GM19240 (cell line): ENCODE results near the gene MEIKIN.
"Not testable (repeated sequence)": the region's sequence is repeated elsewhere in the genome, so short reads cannot be mapped to it uniquely, and the experiment has no call there.

Source experiments
- DNase-seq: peaks from one replicate; pipeline ENCODE4 v3.0.0; 2011; ENCODE audit warnings: low spot score; ENCODE audit not compliant: insufficient read length

Gene MEIKIN

DNA sequence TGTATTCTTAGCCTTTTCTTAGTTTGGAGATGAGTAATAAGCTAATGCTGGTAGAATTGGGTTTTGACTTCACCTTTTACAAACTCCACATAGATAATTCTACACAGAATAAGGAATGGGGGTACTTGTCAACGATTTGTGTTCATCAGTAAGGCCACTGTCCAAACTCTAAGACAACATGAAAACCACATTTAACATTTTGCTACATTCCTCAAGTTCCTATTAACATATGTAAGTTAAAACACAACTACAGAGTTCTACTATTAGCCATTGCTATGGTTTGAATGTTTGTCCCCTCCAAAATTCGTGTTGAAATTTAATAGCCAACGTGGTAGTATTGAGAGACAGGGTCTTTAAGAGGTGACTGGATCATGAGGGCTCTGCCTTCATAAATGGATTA lies 31.9 kb downstream of the MEIKIN start:
- DNase-seq: no peak

DNA sequence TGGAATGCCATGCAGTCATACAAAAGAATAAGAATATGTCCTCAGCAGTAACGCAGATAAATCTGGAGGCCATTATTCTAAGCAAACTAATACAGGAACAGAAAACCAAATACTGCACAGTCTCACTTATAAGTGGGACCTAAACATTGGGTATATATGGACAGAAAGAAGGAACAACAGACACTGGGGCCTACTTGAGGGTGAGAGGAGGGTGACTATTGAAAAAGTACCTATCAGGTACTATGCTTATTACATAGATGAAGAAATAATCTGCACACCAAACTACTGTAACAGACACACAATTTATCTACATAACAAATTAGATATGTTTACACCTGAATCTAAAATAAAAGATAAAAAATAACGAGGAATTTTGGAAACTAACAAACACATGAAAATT lies 38.8 kb downstream of the MEIKIN start:
- DNase-seq: no peak

DNA sequence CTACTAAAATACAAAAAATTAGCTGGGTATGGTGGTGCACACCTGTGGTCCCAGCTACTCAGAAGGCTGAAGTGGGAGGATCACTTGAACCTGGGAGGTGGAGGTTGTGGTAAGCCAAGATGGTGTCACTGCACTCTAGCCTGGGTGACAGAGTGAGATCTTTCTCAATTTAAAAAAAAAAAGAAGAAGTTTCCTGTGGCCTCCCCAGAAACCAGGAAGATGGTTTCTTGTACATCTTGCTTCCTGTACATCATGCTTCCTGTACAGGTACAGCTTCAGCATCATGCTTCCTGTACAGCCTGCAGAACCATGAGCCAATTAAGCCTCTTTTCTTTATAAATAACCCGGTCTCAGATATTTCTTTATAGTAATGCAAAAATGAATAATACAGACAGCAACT lies 43.2 kb downstream of the MEIKIN start:
- not testable (repeated sequence) for DNase-seq

DNA sequence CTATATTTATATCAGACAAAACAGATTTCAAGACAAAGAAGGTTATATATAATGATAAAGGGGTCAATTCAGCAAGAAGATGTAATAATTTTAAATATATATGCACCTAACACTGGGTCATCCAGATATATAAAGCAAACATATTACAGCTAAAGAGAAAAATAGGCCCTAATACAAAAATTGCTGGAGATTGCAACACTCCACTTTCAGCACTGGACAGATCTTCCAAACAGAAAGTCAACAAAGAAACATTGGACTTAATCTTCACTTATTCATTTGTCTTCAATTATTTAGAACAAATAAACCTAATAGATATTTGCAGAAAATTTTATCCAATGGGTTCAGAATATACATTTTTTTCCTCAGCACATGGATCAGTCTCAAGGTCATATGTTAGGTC lies 45.8 kb downstream of the MEIKIN start:
- DNase-seq: no peak

DNA sequence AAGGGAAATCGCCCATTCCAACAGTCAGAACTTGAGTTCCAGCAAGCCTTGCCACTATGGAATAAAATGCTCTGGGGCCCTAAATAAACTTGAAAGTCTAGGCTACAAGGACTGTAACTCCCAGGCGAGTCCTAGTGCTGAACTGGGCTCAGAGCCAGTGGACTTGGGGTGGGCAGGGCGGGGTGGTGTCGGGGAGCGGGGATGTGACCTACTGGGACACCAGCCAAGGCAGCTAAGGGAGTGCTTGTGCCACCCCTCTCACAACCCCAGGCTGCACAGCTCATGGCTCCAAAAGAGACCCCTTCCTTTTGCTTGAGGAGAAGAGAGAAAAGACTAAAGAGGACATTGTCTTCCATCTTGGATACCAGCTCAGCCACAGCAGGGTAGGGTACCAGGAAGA lies 61.5 kb downstream of the MEIKIN start:
- no peak for DNase-seq

DNA sequence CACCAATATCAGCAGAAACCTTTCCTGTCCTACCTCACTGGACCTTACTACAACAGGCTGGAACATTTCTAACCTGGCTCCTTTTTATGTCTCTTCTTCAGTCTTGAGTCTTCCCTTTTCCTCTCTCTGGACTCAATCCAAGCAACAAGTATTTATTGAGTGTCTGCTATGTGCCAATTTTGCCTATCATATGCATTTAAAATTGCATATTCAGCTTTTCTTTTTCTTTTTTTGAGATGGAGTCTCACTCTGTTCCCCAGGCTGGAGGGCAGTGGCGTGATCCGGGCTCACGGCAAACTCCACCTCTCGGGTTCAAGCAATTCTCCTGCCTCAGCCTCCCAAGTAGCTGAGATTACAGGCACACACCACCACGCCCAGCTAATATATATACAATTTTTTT lies 65.8 kb downstream of the MEIKIN start:
- DNase-seq: no peak

DNA sequence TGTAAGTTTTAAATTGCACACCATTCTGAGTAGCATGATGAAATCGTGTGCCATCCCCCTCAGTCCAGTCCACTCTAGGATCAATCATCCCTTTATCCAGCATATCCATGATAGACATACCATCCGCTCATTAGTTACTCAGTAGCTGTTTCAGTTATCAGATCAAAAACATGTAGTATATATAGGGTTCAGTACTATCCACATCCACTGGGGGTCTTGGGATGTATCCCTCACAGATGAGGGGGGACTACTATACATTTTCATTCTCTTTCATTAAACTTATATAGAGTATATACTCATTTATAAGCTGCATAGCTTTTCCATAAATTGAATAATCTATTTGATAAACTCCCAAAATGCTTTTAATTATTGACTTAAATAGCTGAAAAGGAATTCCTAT lies 67.6 kb downstream of the MEIKIN start:
- no peak for DNase-seq

DNA sequence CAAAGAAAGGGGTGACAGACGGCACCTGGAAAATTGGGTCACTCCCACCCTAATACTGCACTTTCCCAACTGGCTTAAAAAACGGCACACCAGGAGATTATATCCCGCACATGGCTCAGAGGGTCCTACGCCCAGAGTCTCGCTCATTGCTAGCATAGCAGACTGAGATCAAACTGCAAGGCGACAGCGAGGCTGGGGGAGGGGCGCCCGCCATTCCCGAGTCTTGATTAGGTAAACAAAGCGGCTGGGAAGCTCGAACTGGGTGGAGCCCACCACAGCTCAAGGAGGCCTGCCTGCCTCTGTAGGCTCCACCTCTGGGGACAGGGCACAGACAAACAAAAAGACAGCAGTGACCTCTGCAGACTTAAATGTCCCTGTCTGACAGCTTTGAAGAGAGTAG lies 74.2 kb downstream of the MEIKIN start:
- not testable (repeated sequence) for DNase-seq

DNA sequence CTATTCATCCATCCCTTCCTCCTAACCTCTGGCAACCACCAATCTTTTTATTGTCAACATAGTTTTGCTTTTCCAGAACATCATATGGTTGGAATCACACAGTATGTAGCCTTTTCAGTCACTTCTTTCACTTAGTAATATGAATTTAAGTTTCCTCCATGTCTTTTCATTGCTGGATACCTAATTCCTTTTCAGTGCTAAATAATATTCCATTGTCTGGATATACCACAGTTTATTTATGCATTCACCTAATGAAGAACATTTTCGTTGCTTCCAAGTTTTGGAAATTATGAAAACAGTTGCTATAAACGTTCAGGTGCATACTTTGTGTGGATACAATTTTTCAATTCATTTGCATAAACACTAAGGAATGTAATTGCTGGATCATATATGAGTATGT lies 77.9 kb downstream of the MEIKIN start:
- no peak for DNase-seq

DNA sequence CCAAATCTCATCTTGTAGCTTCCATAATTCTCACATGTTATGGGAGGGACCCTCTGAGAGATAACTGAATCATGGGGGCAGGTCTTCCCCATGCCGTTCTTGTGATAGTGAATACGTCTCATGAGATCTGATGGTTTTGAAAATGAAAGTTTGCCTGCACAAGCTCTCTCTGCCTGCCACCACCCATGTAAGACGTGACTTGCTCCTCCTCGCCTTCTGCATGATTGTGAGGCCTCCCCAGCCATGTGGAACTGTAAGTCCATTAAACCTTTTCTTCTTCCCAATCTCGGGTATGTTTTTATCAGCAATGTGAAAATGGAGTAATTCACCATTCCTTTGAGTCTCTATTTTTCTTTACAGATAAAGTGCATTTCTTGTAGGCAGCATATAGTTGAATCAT lies 81.8 kb downstream of the MEIKIN start:
- no peak for DNase-seq

DNA sequence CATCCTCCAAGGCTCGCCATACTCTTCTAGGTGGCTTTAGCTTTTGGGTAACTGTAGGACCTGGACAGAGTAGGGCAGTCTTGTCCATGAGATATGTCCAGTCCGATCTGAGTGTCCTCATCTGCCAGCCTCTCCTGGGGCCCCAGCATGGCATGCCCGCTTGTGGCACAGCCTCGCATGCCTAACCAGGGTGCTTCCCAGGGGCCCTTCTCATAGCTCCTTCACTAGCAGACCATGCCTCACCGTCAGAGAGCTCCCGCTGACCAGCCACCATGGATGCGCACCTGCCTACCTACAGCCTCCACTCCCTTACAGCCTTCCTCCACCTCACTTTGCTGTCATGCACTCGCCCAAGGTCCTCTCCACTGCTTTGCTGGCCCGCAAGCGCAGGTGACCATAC lies 88.1 kb downstream of the MEIKIN start:
- DNase-seq: no peak

DNA sequence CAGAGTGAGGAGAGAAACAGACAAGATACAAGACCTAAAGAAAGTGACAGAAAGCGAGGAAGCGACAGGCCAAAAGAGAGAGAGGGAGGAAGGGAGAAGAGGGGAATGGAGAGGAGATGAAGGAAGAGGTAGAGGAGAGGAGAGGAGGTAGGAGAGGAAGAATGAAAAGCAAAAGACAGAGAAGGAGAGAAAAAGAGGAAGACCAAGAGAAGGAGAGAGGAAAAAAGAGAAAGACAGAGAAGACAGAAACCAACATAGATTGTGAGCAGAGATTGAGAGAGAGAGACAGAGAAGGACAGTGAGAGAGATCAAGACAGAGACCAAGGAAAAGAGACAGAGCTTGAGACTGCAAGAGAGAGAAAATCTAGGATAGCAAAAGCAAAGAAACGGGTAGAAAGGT lies 90.0 kb downstream of the MEIKIN start:
- DNase-seq: no peak

DNA sequence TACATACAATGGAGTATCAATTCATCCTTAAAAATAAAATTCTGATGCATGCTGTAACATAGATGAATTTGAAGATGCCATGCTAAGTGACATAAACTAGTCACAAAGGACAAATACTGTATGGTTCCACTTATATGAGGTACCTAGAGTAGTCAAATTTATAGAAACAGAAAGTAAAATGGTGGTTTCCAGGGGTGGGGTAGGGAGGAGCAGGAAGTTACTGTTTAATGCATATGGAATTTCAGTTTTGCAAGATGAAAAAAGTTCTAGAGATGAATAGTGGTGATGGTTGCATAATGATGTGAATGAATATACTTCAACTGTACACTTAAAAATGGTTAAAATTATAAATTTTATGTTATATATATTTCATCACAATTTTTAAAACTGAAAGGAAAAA lies 91.3 kb downstream of the MEIKIN start:
- no peak for DNase-seq

DNA sequence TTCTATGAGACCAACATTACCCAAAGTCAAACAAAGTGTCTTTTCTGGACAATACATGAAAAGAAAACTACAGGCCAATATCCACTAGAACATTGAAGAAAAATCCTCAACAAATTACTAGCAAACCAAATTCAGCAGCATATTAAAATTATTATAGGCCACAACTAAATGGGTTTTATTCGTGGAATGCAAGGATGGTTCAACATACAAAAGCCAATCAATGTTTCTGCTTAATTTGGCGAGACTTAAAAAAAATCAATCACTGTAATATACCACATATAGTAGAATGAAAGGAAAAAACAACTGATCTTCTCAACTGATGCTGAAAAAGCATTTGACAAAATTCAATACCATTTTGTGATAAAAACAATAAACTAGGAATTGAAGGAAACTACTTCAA lies 96.8 kb downstream of the MEIKIN start:
- DNase-seq: no peak

DNA sequence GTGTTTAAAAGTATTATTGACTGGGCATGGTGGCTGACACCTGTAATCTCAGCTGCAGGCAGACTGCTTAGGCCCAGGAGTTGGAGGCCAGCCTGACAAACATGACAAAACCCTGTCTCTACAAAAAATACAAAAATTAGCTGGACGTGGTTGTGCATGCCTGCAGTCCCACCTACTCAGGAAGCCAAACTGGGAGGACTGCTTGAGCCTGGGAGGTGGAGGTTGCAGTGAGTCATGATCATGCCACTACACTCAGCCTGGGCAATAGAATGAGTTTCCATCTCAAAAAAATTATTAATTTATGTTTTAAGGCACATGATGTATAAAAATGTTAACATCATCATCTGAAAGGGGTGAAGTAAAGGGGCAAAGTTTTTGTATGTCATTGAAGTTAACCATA lies 98.9 kb downstream of the MEIKIN start:
- no peak for DNase-seq

DNA sequence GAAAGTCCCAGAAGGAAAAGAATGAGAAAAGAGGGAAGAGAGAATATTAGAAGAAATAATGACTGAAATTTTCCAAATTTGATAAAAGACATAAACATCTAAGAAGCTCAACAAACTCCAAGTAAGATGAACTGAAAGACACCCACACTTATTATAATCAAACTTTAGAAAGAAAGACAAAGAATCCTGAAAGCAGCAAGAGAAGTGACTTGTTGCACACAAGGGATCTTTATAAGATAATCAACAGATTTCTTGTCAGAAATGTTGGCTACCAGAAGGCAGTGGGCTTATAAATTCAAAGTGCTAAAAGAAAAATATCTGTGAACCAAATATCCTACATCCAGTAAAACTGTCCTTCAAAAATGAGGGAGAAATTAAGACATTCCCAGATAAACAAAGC lies 99.6 kb downstream of the MEIKIN start:
- no peak for DNase-seq

DNA sequence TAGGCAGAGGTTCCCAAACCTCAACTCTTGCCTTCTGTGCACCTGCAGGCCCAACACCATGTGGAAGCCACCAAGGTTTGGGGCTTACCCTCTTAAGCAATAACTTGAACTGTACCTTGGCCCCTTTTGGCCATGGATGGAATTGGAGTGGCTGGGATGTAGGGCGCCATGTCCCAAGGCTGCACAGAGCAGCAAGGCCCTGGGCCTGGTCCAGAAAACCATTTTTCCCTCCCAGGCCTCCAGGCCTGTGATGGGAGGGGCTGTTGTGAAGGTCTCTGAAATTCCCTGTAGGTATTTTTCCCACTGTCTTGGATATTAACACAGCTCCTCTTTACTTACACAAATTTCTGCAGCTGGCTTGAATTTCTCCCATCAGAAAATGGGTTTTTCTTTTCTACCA lies 102.5 kb downstream of the MEIKIN start:
- not testable (repeated sequence) for DNase-seq

DNA sequence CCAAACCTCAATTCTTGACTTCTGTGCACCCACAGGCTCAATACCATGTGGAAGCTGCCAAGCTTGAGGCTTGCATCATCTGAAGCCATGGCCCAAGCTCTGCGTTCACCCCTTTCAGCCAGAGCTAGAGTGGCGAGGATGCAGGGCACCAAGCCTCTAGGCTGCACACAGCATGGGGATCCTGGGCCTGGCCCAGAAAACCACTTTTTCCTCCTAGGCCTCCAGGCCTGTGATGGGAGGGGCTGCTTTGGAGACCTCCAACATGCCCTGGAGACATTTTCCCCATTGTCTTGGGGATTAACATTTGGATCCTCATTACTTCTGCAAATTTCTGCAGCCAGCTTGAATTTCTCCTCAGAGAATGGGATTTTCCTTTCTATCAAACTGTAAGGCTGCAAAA lies 112.8 kb downstream of the MEIKIN start:
- not testable (repeated sequence) for DNase-seq

DNA sequence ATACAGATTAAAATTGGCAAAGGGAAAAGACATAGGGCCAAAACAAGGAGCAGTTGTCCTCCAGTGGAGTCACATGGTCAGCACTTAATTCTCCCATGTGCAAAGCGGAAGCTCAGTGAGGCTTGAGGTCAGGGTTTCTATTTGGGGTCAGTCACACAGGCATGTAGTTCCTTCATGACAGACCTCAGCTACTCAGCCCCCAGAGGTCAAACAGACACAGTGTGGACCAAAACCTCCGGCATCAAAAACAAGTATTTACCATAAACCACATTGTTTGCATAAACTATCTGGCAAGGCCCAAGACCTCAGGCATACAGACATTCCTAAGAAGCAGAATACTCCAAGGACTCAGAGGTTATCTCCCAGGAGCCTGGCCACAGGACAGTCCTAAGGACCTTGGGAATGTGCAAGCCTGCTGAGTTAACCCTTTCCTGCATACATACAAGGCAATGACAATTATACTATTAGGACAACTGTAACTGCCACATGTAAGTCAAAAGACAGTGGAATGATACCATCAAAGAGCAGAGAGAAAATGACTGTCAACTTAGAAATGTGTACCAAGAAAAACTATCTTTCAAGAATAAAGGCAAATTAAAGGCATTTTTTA lies 120.0 kb downstream of the MEIKIN start:
- DNase-seq: no peak

DNA sequence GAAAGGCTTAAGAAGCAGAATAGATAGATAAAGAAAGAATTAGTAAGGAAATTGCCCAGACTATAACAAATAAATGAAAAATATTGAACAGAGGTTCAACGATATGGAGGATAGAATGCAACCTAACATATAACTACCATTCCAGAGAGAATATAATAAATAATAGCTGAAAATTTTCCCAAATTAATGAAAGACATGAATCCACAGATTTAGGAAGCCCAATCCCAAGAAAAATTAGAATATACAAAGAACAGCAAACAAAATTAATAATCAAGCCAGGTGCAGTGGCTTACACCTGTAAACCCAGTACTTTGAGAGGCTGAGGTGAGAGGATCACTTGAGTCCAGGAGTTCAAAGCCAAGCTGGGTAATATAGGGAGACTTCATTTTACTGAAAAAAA lies 120.8 kb downstream of the MEIKIN start:
- no peak for DNase-seq

DNA sequence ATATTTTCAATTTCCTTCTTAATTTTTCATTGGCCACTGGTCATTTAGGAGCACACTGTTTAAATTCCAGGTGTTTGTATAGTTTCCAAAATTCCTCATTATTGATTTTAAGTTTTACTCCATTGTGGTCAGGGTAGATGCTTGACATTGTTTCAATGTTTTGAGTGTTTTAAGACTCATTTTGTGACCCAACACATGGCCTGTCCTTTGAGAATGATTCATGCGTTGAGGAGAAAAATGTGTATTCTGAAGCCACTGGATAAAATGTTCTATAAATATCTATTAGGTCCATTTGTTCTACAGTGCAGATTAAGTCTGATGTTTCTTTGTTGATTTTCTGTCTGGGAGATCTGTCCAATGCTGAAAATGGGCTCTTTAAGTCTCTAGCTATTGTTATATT lies 124.2 kb downstream of the MEIKIN start:
- no peak for DNase-seq

DNA sequence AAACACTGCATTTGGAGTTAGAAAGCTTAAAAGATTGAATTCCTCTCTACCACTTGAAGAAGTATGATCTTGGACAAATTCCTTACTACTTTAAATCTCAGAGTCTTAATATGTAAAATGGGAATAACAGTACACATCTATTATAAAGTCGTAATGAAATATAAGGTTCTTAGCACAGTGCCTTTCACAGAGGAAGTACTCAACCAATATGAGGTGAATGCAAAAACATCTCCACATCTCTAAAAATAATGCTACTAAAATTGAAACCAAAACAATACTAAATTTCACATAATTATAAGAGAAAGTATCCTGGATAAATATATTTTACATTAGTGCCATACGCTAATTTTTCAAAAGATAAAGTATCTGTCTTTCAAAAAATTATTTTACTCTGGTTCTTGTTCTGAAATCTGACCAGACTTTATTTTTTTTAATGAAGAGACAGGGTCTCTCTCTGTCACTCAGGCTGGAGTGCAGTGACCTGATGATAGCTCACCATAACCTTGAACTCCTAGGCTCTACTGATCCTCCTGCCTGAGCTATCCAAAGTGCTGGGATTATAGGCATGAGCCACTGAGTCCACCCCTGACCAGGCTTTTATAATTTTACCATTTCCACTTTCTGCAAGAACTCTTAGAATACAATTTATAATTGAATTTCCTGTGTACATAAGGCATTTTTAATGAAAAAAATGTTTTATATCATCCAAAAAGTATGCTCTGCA lies 127.3 kb downstream of the MEIKIN start:
- no peak for DNase-seq

DNA sequence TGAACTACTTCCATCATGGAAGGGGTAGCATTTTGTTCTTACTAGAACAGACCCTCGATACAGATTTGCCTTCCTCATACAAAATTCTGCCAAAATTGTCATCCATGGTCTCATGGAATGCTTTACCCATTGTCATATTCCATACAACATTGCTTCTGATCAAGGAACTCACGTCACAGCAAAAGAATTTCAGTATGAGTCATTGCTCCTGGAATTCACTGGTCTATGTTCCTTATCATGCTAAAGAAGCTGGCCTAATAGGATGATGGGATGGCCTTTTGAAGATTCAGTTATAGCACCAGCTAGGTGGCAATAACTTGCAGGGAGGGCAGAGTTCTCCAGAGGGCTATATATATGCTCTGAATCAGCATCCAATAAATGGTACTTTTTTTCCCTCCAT lies 130.5 kb downstream of the MEIKIN start:
- no peak for DNase-seq
